Activated CD4-positive, alpha-beta T cell treated with anti-CD3 and anti-CD28 coated beads, Interleukin-2, Interleukin-4, amounts not matched to agents 100 ng/mL and 50 ng/mL, durations not matched to agents 16 hours and 8 hours (primary cell): ENCODE measurements around the gene YTHDC2.
"Not testable (repeated sequence)": the region's sequence is repeated elsewhere in the genome, so short reads cannot be mapped to it uniquely, and the experiment has no call there.

Experiments used
- DNase-seq: peaks from one replicate; pipeline ENCODE4 v3.0.0-alpha.2; 2020; ENCODE audit warnings: low spot score

Gene YTHDC2

DNA sequence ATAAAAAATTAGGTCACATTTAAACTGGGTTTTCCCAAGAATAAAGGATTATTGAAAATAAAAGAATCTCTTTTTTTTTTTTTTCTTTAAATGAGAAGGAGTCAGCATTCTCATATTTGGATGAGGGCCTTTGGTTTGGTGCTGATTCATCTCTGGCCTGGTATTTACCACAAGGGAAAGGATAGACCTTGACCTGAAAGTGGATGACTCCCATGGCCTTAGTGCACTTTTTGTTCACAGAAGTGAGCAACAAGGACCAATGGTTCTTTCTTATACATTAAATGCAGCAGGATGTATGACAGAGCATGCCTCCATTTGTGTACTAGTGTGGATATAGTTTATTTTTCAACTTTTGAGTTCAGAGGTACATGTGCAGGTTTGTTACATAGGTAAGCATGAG lies 6.9 kb downstream of the YTHDC2 start:
- peak; percentile 66 for DNase-seq

GRCh38 chr5:113520899-113521298 lies 7.4 kb downstream of the YTHDC2 start:
- DNase-seq, result no peak

GRCh38 chr5:113523168-113523567 lies 9.7 kb downstream of the YTHDC2 start:
- DNase-seq, result no peak

DNA sequence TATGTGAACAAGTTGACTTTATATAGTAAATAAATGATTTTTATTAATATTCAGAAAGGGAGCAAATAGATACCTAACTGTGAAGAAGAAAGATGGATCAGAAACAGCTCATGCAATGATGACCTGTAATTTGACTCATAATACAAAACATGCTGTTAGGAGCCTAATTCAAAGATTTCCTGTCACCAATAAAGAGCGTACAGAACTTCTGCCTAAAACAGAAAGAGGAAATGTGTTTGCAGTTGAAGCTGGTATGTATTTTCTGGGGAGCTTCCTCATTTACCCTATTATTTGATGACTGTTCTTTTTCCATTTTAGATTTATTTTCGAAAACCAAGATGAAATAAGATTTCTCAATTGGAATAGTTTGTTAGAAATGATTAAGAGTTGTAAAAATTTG lies 11.4 kb downstream of the YTHDC2 start:
- DNase-seq, result peak; percentile 27

DNA sequence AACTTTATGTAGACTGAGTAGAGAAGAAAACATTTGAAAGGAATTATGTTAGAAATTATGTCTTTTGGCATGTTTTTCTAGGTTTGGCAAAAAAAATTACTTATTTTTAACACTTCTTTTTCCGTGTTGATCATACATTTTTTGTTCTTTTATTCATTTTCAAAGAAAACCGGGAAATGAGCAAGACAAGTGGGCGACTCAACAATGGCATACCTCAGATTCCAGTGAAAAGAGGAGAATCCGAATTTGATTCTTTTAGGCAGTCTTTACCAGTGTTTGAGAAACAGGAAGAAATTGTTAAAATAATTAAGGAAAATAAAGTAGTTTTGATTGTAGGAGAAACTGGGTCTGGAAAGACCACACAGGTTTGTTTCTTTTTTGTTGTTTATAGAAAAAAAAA lies 12.9 kb downstream of the YTHDC2 start:
- DNase-seq, result no peak

DNA sequence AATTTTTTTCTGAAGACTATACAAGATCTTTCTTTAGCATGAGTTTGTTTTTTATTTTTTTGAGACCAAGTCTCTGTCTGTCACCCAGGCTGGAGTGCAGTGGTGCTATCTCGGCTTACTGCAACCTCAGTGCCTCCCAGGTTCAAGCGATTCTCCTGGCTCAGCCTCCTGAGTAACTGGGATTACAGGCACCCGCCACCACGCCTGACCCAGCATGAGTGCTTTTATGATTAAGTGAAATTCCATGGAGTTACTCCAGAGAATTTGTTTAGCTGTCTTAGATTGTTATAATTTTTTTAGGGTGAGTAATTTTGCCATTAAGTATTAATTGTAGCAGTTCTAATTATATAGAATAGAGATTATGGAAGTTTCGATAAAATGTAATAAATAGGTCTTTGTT lies 14.3 kb downstream of the YTHDC2 start:
- DNase-seq, result no peak

DNA sequence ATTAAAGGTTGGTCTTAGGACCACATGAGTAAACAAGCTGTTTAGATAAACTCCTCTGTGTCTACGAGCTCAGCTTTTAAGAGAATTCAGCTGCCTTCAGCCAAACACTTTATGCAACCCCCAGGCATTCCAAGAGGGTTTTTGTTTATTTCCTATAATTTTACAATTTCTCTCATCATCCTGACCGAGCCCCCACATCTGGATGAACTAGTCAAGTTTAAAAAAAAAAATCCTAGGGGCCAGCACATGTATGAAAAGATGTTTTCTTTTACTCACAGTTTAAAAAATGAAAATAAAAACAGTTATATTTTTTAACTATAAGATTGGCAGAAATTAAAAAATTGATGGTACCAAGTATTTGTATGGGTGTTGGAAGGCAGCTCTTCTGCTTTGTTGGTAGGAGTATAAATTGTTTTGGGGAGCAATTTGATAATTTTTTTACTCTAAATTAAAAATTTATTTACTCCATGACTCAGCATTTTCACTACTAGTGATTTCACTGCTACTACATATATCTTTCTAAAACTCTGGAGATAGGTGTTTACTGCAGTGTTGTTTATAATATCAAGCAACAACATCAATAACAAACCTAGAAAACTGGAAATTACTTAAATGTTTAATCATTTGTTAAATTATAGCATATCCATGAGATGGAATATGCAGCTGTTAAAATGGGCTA lies 18.1 kb downstream of the YTHDC2 start:
- no peak for DNase-seq

- DNase-seq, result no peak
Measured at GRCh38 chr5:113538313-113538712, 24.8 kb downstream of the YTHDC2 start.

- DNase-seq, result no peak
Measured at GRCh38 chr5:113546703-113547183, 33.2 kb downstream of the YTHDC2 start.

DNA sequence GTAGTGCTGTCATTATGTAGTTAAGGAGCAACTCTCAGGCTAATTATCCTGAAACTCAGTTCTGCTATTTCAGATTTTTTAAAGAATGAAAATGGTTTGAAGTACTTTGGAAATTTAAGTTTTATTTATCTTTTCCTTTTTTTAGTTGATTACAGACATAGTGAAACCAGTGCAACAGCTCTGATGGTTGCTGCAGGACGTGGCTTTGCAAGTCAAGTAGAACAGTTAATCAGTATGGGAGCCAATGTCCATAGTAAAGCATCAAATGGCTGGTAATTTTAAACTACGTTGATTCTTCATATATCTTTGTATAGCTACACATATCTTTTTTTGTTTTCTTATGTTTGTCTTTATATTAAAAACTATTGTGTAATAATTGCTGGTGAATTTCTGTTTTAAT lies 34.9 kb downstream of the YTHDC2 start:
- DNase-seq, result no peak

DNA sequence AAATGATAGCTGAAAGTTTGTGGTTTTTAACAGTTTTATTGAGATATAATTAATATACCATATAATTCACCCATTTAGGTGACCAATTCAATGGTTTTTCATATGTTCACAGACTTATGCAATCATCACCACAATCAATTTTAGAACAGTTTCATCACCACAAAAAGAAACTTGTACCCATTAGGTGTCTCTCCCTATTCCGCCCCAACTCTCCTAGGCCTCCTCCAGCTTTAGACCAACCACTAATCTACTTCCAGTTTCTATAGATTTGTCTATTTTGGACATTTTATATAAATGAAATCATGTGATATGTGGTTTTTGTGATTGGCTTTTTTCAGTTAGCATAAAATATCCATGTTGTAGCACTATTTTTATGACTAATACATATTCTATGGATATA lies 38.6 kb downstream of the YTHDC2 start:
- DNase-seq, result no peak

DNA sequence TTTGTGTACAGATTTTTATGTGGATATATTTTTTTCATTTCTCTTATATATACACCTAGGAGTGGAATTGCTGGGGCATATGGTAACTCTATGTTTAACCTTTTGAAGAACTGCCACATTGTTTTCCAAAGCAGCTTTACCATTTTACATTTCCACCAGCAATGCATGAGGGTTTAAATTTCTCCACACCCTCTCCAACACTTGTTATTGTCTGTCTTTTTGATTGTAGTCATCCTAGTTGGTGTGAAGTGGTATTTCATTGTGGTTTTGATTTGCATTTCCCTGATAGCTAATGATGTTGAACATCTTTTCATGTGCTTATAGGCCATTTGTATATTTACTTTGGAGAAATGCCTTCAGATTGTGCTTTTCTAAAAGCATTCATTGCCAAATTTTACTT lies 39.1 kb downstream of the YTHDC2 start:
- DNase-seq, result no peak

DNA sequence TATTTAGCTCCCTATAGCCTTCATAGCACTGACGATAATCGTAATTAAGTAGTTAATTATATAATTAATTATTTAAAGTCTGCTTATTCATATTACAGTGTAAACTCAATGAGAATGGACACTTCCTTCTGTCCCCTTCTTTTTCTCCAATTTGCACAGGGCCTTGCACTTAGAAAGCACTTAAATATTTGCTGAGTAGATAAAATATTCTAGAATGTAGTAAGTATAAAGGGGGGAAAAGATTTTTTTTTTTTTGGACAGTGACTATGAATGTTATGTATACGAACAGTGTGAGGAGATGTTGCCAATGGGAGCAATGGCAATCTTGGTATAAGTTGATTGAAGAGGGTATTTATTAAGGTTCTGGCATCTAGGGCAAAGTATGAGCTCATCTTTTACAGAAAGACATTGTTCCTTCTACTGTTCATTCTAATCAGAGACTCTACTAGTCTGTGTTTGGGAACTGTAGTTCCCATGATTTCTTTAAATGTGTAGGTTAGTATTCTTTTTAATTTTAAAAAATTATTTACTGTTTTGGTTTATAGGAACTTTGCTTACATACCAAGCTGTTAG lies 49.4 kb downstream of the YTHDC2 start:
- no peak for DNase-seq

DNA sequence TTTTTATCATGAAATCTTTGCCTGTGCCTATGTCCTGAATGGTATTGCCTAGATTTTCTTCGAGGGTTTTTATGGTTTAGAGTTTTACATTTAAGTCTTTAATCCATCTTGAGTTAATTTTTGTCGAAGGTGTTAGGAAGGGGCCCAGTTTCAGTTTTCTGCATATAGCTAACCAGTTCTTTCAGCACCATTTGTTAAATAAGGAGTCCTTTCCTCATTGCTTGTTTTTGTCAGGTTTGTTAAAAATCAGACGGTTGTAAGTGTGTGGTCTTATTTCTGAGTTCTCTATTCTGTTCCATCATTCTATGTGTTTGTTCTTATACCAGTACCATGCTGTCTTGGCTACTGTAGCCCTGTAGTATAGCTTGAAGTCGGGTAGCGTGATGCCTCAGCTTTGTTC lies 55.9 kb downstream of the YTHDC2 start:
- no peak for DNase-seq

- no peak for DNase-seq
Measured at GRCh38 chr5:113572716-113573115, 59.2 kb downstream of the YTHDC2 start.

GRCh38 chr5:113574417-113574816 lies 60.9 kb downstream of the YTHDC2 start:
- DNase-seq, result no peak

GRCh38 chr5:113575074-113575473 lies 61.6 kb downstream of the YTHDC2 start:
- DNase-seq, result no peak

DNA sequence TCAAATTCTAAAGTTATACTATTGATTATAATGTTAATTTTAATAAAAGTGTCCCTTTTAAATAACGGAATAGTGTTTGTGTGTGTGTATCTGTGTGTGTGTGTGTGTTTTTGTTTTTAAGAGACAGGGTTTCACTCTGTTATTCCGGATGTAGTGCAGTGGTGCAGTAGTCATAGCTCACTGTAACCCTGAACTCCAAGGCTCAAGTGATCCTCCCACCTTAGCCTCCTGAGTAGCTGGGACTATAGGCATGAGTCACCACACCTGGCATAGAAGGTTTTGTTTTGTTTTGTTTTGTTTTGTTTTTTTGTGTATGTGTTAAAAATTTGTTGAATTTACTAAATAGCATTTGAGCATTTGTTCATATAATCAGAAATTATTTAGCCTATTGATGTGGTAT lies 64.6 kb downstream of the YTHDC2 start:
- DNase-seq, result no peak

DNA sequence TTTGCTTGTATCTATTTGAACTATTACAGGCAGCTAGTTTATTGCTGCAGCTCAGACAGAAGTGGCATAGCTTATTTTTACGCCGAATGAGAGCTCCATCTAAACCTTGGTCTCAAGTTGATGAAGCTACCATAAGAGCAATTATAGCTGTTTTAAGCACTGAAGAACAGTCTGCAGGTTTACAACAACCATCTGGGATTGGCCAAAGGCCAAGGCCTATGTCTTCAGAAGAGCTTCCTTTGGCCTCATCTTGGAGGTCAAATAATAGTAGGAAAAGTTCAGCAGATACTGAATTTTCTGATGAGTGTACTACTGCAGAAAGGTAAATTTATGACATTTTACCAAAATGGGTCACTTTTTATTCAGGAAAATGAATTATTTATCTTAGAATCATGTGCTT lies 67.9 kb downstream of the YTHDC2 start:
- no peak for DNase-seq

- no peak for DNase-seq
Measured at GRCh38 chr5:113598150-113598549, 84.7 kb downstream of the YTHDC2 start.

DNA sequence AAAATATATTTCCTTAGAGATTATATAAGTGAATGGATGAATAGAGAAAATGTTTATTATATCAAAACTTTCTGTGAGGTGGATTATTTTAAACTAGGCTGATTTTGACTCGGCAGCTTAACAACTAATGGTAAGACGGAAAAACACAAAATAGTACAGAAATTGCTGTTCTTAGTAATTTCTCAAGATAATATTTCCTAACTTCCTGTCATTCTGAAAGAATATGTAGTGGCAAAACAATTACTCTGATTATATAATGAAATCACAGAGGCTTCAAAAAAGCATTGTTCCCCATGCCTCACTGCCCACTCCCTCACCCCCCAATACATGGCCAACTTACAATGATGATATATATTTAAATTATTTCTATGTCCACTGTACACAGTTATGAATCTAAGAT lies 85.4 kb downstream of the YTHDC2 start:
- no peak for DNase-seq

DNA sequence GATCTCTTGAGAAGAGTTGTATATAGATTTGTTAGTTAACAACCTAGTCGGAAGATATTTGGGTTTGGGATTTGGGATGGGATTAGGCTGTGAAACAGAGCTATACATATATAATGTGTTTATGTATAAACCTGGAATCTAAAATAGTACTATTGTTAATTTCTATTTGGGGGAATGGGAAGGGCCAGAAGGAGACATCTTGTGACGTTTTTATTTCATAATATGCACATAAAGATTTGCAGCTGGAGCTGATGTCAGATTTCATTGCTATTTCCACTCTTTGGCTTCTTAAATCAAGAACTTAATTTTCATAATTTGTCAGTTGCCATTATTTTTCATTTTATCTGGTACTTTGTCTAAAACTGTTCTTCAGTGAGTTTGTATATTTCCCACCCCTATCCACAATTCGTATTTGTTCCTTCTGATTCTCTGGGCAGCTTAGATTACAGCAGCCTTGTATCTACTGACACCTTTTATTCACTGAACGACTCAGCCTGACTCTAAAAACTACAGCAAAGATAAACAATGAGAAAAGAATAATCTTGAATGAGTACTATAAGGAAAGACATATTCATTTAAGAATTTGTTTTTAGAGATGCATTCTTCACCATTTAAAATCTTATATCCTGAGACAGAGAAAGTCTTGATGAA lies 86.9 kb downstream of the YTHDC2 start:
- DNase-seq, result no peak

DNA sequence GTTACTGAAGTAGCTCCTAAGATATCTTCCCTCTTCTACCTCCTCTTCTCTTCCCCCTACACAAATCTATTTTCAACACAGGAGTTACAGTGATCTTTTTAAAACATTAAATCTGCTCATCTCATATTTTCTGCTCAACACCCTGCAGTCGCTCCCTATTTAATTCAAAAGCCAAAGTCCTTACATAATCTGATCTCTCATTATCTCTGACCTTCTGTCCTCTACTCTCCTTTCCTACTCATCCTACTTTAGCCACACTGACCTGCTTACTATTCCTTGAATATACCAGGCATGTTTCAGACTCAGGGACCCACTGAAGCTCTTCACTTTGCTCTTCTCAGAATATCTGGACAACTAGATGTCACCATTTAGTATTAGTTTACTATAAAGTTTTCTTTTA lies 87.9 kb downstream of the YTHDC2 start:
- DNase-seq, result no peak

DNA sequence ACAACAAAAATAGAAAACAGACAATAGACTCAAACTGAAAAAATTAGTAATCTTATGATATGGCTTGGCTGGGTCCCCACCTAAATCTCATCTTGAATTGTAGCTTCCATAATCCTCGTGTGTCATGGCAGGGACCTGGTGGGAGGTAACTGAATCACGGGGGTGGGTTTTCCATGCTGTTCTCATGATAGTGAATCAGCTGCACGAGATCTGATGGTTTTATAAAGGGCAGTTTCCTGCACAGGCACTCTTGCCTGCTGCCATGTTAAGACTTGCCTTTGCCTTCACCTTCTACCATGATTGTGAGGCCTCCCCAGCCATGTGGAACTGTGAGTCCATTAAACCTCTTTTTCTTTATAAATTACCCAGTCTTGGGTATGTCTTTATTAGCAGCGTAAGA lies 89.8 kb downstream of the YTHDC2 start:
- DNase-seq, result not testable (repeated sequence)
